HepG2 (cell line): ENCODE results near the gene CD151. TPM values are rescaled to one million over a fixed set of nuclear protein-coding genes. Genes with fewer than 3 reads are reported as not detected.

Experiments
- ESRRA ChIP-seq: sonication (generic); formaldehyde crosslinking; IDR thresholded peaks from 2 replicates; pipeline ENCODE4 v1.5.1; 2020; ENCODE audit warnings: mild to moderate bottlenecking, low read depth, missing genetic modification reagents
- HNF4G ChIP-seq, 2 experiments: sonication (generic) in 1 of 2; formaldehyde crosslinking in 1 of 2; IDR thresholded peaks; 2 replicates each; pipeline versions ENCODE4 v1.4.0 to v1.6.1; 2011 to 2020; ENCODE audit warnings: borderline replicate concordance in 2 of 2, low read depth in 2 of 2, mild to moderate bottlenecking in 2 of 2, low read length in 1 of 2, missing genetic modification reagents in 1 of 2, moderate library complexity in 1 of 2
- HOXA9 ChIP-seq: sonication (generic); formaldehyde crosslinking; IDR thresholded peaks from 2 replicates; pipeline ENCODE4 v1.8.1; 2022; ENCODE audit warnings: missing genetic modification reagents, mild to moderate bottlenecking, moderate library complexity, borderline replicate concordance
- KDM5B ChIP-seq: sonication (generic); formaldehyde crosslinking; IDR thresholded peaks from 2 replicates; pipeline ENCODE4 v1.4.0; 2020; ENCODE audit warnings: missing genetic modification reagents, mild to moderate bottlenecking, borderline replicate concordance
- MTA1 ChIP-seq: sonication (generic); formaldehyde crosslinking; IDR thresholded peaks from 2 replicates; pipeline ENCODE4 v1.4.0; 2020; ENCODE audit warnings: missing genetic modification reagents, mild to moderate bottlenecking, borderline replicate concordance
- TOE1 ChIP-seq: sonication (generic); formaldehyde crosslinking; IDR thresholded peaks from 2 replicates; pipeline ENCODE4 v1.4.0; 2020; ENCODE audit warnings: mild to moderate bottlenecking, missing genetic modification reagents
- ZMAT3 ChIP-seq: sonication (generic); formaldehyde crosslinking; conservative IDR thresholded peaks from 2 replicates; pipeline ENCODE4 v1.7.0; 2021; ENCODE audit warnings: missing genetic modification reagents
- ZNF747 ChIP-seq: sonication (generic); formaldehyde crosslinking; IDR thresholded peaks from 2 replicates; pipeline ENCODE4 v1.8.1; 2023; ENCODE audit warnings: missing genetic modification reagents, mild to moderate bottlenecking, borderline replicate concordance
- ZNF790 ChIP-seq: sonication (generic); formaldehyde crosslinking; IDR thresholded peaks from 2 replicates; pipeline ENCODE4 v1.8.0; 2022; ENCODE audit warnings: missing genetic modification reagents, mild to moderate bottlenecking, borderline replicate concordance
- polyA plus RNA-seq, 8 experiments: library from polyadenylated mRNA; depleted of rRNA in 3 of 8; stranded (reverse) in 7 of 8; unstranded in 1 of 8; fragments of >200 nt; fragmentation: Illumina TruSeq in 4 of 8; extraction: Trizol in 4 of 8; gene quantifications; 2 replicates each; pipeline versions ENCODE4 v1.2.1 to v1.2.3, GENCODE V29; 2011 to 2016; ENCODE audit warnings: low read depth in 4 of 8, missing spikeins in 1 of 8, mixed read lengths in 1 of 8; ENCODE audit not compliant: insufficient read depth in 1 of 8
- total RNA-seq, 5 experiments: library from RNA; depleted of rRNA; stranded (reverse); fragments of >200 nt; fragmentation: Illumina TruSeq; extraction: Trizol; gene quantifications; 2 replicates each; pipeline ENCODE4 v1.2.3, GENCODE V29; 2016; ENCODE audit warnings: low read depth in 1 of 5
- TF ChIP-seq, protein P1 (sequence below): sonication (generic); formaldehyde crosslinking; IDR thresholded peaks from 2 replicates; pipeline ENCODE4 v1.5.1; 2020; ENCODE audit warnings: mild to moderate bottlenecking, missing genetic modification reagents, moderate library complexity
- TF ChIP-seq, protein P2 (sequence below): sonication (generic); formaldehyde crosslinking; IDR thresholded peaks from 2 replicates; pipeline ENCODE4 v1.4.0; 2020; ENCODE audit warnings: mild to moderate bottlenecking, missing genetic modification reagents
- TF ChIP-seq, protein P3 (sequence below): sonication (generic); formaldehyde crosslinking; IDR thresholded peaks from 2 replicates; pipeline ENCODE4 v1.5.0; 2020; ENCODE audit warnings: missing genetic modification reagents
- TF ChIP-seq, protein P4 (sequence below): sonication (generic); formaldehyde crosslinking; IDR thresholded peaks from 2 replicates; pipeline ENCODE4 v1.4.0; 2020; ENCODE audit warnings: mild to moderate bottlenecking, missing genetic modification reagents

CD151 gene
- total and polyA plus RNA-seq, 2 of the 13 experiments (the other 11 are each of a cell fraction or from before 2014, with no cell fraction given), result 125 to 197 TPM

DNA sequence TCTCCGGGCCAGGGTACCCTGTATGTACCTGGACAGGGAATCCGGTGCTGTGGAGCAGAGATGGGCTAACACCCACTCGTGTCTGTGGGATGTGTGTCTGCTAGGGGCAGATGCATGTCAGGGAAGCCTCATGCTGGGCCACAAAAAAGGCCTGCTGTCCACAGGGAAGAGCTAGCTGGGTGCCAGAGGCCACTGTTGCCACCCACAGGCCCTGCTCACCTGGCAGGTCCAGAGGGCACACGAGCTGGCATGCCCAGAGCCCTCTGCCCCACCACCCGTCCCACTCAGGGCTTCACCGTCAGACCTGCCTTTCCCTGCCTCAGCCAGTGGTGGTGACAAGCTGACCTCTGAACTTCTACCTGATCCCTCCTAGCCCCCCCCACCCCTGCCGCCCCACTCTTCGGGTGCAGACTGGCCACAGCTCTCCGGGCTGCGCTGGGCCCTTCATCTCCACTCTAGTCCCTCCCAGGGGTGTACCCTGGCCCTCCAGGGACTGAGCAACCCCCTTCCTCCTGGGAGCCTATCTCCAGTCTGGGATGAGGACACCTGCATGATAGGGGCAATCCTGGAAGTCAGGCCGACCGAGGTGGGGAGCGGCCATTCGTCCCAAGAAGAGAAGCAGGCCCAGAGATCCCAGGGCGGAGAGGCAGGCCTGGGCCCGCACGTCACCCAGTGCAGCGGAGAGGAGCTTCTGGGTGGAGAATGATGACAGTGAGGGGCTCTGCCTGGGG, 36.0 kb upstream of the CD151 start (continued):
- TF ChIP-seq, protein P1, sequence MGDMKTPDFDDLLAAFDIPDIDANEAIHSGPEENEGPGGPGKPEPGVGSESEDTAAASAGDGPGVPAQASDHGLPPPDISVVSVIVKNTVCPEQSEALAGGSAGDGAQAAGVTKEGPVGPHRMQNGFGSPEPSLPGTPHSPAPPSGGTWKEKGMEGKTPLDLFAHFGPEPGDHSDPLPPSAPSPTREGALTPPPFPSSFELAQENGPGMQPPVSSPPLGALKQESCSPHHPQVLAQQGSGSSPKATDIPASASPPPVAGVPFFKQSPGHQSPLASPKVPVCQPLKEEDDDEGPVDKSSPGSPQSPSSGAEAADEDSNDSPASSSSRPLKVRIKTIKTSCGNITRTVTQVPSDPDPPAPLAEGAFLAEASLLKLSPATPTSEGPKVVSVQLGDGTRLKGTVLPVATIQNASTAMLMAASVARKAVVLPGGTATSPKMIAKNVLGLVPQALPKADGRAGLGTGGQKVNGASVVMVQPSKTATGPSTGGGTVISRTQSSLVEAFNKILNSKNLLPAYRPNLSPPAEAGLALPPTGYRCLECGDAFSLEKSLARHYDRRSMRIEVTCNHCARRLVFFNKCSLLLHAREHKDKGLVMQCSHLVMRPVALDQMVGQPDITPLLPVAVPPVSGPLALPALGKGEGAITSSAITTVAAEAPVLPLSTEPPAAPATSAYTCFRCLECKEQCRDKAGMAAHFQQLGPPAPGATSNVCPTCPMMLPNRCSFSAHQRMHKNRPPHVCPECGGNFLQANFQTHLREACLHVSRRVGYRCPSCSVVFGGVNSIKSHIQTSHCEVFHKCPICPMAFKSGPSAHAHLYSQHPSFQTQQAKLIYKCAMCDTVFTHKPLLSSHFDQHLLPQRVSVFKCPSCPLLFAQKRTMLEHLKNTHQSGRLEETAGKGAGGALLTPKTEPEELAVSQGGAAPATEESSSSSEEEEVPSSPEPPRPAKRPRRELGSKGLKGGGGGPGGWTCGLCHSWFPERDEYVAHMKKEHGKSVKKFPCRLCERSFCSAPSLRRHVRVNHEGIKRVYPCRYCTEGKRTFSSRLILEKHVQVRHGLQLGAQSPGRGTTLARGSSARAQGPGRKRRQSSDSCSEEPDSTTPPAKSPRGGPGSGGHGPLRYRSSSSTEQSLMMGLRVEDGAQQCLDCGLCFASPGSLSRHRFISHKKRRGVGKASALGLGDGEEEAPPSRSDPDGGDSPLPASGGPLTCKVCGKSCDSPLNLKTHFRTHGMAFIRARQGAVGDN (CRISPR knock-in tag), result peak; percentile 45
- TF ChIP-seq TOE1 (CRISPR knock-in tag) (no peak), ZNF747 (0 out of 2 replicates have a peak, but pooled peaks have one; percentile 2), KDM5B (CRISPR knock-in tag) (0 out of 2 replicates have a peak, but pooled peaks have one; percentile 60), ESRRA (CRISPR knock-in tag) (peak; percentile 33; the same call in 1 of the 2 replicates), HOXA9 (CRISPR knock-in tag) (no peak), ZMAT3 (0 out of 2 replicates have a peak, but pooled peaks have one; percentile 19), MTA1 (peak; percentile 31), HNF4G (IDR thresholded peaks at IDR 0.05; ENCODE audit: borderline replicate concordance, low read depth, low read length) (peak; percentile 13; the same call in 1 of the 2 replicates), HNF4G (CRISPR knock-in tag; IDR thresholded peaks at IDR 0.05; ENCODE audit: borderline replicate concordance, low read depth) (no peak), ZNF790 (CRISPR knock-in tag) (no peak)
- TF ChIP-seq, protein P2, sequence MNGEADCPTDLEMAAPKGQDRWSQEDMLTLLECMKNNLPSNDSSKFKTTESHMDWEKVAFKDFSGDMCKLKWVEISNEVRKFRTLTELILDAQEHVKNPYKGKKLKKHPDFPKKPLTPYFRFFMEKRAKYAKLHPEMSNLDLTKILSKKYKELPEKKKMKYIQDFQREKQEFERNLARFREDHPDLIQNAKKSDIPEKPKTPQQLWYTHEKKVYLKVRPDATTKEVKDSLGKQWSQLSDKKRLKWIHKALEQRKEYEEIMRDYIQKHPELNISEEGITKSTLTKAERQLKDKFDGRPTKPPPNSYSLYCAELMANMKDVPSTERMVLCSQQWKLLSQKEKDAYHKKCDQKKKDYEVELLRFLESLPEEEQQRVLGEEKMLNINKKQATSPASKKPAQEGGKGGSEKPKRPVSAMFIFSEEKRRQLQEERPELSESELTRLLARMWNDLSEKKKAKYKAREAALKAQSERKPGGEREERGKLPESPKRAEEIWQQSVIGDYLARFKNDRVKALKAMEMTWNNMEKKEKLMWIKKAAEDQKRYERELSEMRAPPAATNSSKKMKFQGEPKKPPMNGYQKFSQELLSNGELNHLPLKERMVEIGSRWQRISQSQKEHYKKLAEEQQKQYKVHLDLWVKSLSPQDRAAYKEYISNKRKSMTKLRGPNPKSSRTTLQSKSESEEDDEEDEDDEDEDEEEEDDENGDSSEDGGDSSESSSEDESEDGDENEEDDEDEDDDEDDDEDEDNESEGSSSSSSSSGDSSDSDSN (CRISPR knock-in tag), result no peak
- TF ChIP-seq, protein P3, sequence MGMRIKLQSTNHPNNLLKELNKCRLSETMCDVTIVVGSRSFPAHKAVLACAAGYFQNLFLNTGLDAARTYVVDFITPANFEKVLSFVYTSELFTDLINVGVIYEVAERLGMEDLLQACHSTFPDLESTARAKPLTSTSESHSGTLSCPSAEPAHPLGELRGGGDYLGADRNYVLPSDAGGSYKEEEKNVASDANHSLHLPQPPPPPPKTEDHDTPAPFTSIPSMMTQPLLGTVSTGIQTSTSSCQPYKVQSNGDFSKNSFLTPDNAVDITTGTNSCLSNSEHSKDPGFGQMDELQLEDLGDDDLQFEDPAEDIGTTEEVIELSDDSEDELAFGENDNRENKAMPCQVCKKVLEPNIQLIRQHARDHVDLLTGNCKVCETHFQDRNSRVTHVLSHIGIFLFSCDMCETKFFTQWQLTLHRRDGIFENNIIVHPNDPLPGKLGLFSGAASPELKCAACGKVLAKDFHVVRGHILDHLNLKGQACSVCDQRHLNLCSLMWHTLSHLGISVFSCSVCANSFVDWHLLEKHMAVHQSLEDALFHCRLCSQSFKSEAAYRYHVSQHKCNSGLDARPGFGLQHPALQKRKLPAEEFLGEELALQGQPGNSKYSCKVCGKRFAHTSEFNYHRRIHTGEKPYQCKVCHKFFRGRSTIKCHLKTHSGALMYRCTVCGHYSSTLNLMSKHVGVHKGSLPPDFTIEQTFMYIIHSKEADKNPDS (CRISPR knock-in tag), result no peak
- TF ChIP-seq, protein P4, sequence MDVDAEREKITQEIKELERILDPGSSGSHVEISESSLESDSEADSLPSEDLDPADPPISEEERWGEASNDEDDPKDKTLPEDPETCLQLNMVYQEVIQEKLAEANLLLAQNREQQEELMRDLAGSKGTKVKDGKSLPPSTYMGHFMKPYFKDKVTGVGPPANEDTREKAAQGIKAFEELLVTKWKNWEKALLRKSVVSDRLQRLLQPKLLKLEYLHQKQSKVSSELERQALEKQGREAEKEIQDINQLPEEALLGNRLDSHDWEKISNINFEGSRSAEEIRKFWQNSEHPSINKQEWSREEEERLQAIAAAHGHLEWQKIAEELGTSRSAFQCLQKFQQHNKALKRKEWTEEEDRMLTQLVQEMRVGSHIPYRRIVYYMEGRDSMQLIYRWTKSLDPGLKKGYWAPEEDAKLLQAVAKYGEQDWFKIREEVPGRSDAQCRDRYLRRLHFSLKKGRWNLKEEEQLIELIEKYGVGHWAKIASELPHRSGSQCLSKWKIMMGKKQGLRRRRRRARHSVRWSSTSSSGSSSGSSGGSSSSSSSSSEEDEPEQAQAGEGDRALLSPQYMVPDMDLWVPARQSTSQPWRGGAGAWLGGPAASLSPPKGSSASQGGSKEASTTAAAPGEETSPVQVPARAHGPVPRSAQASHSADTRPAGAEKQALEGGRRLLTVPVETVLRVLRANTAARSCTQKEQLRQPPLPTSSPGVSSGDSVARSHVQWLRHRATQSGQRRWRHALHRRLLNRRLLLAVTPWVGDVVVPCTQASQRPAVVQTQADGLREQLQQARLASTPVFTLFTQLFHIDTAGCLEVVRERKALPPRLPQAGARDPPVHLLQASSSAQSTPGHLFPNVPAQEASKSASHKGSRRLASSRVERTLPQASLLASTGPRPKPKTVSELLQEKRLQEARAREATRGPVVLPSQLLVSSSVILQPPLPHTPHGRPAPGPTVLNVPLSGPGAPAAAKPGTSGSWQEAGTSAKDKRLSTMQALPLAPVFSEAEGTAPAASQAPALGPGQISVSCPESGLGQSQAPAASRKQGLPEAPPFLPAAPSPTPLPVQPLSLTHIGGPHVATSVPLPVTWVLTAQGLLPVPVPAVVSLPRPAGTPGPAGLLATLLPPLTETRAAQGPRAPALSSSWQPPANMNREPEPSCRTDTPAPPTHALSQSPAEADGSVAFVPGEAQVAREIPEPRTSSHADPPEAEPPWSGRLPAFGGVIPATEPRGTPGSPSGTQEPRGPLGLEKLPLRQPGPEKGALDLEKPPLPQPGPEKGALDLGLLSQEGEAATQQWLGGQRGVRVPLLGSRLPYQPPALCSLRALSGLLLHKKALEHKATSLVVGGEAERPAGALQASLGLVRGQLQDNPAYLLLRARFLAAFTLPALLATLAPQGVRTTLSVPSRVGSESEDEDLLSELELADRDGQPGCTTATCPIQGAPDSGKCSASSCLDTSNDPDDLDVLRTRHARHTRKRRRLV (CRISPR knock-in tag), result 0 out of 2 replicates have a peak, but pooled peaks have one; percentile 65
